Ishikawa (cell line): Measurements from ENCODE around the gene MYBPH.

Source experiments
- CREB1 ChIP-seq: IDR thresholded peaks from 2 replicates; pipeline ENCODE4 v1.6.1; 2012; ENCODE audit warnings: low read depth
- EP300 ChIP-seq: IDR thresholded peaks from 2 replicates; pipeline ENCODE4 v1.6.1; 2012; ENCODE audit warnings: borderline replicate concordance
- RAD21 ChIP-seq: IDR thresholded peaks from 2 replicates; pipeline ENCODE4 v1.6.1; 2012; ENCODE audit warnings: low read depth
- TF ChIP-seq, protein P1 (sequence below): IDR thresholded peaks from 2 replicates; pipeline ENCODE4 v1.6.1; 2012; ENCODE audit warnings: low read depth, mild to moderate bottlenecking

DNA sequence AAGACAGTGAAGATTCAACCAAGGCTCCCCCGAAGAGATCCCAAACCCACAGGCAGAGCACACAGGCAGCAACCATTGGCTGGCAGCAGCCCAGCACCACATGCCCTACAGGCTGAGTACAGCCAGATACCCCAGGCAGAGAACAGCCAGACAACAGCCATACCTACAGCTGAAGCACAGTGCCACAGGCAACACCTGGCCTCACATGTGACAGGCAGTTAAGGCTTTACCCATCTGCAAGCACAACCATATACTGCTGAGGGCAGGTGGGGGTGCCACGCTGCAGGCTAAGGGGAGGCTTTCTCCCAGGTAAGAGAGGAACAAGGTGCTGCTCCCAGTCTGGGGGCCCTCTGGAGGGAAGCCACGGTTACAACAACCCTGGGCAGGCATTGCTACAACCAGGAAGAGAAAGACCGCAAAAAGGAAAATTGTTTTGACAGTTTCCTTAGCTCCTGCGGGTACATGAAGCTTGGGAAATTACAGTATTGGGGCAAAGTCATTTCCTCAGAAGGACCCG, 41.6 kb upstream of the MYBPH start:
- TF ChIP-seq EP300: no peak
- no peak for TF ChIP-seq CREB1
- TF ChIP-seq, protein P1, sequence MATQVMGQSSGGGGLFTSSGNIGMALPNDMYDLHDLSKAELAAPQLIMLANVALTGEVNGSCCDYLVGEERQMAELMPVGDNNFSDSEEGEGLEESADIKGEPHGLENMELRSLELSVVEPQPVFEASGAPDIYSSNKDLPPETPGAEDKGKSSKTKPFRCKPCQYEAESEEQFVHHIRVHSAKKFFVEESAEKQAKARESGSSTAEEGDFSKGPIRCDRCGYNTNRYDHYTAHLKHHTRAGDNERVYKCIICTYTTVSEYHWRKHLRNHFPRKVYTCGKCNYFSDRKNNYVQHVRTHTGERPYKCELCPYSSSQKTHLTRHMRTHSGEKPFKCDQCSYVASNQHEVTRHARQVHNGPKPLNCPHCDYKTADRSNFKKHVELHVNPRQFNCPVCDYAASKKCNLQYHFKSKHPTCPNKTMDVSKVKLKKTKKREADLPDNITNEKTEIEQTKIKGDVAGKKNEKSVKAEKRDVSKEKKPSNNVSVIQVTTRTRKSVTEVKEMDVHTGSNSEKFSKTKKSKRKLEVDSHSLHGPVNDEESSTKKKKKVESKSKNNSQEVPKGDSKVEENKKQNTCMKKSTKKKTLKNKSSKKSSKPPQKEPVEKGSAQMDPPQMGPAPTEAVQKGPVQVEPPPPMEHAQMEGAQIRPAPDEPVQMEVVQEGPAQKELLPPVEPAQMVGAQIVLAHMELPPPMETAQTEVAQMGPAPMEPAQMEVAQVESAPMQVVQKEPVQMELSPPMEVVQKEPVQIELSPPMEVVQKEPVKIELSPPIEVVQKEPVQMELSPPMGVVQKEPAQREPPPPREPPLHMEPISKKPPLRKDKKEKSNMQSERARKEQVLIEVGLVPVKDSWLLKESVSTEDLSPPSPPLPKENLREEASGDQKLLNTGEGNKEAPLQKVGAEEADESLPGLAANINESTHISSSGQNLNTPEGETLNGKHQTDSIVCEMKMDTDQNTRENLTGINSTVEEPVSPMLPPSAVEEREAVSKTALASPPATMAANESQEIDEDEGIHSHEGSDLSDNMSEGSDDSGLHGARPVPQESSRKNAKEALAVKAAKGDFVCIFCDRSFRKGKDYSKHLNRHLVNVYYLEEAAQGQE: no peak
- TF ChIP-seq RAD21: no peak; the same call in 1 of the 2 replicates
